SU-DHL-6 (cell line): ENCODE results near the gene MGAT5B.

ENCODE experiments used
- EZH2phosphoT487 ChIP-seq: fragments of 200-600 bp; sonication (generic), shearing (Covaris generic); conservative IDR thresholded peaks from 2 replicates; pipeline ENCODE4 v1.6.1; 2018; ENCODE audit warnings: mild to moderate bottlenecking, antibody characterized with exemption, low read length, moderate library complexity, mixed read lengths
- TF ChIP-seq, protein P1 (sequence below): fragments of 200-600 bp; sonication (generic); IDR thresholded peaks from one replicate; pipeline ENCODE4 v1.5.1; 2017; ENCODE audit warnings: antibody characterized with exemption, mild to moderate bottlenecking, low read length, moderate library complexity; ENCODE audit not compliant: insufficient read depth, poor library complexity, severe bottlenecking

DNA sequence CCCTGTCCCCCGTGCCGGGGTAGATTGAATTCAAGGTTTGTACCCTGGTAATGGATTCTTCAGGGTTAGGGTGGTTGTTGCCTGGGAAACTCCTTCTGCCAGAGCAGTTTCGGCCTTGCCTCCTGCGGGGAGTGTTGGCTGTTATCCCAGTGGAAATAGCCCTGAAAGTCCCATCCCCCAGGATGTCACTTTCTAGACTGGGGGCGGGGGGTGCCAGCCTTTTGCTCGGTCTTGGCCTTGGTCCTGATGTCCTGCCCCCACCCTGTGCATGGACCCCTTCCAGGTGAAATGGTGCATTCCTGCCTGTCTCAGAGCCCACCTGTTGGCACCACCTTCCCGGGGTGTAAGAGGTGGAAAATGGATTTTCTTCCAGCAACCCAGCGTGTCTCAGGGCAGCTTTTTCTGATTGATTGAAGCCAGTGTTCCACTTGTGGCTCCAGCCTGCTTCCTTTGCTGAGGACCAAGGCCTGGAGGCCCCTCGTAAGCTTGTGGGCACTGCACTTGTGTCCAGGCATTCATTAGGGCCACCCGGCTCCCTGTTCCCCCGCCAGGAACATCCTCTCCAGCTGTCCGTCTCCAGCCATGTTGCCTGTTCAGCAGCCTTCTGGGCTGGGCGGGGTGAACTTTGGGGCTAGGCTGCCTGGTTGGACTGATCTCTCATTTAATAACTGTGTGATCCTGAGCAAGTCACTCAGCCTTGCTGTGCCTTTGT is 25.6 kb downstream of the MGAT5B start:
- TF ChIP-seq, protein P1, sequence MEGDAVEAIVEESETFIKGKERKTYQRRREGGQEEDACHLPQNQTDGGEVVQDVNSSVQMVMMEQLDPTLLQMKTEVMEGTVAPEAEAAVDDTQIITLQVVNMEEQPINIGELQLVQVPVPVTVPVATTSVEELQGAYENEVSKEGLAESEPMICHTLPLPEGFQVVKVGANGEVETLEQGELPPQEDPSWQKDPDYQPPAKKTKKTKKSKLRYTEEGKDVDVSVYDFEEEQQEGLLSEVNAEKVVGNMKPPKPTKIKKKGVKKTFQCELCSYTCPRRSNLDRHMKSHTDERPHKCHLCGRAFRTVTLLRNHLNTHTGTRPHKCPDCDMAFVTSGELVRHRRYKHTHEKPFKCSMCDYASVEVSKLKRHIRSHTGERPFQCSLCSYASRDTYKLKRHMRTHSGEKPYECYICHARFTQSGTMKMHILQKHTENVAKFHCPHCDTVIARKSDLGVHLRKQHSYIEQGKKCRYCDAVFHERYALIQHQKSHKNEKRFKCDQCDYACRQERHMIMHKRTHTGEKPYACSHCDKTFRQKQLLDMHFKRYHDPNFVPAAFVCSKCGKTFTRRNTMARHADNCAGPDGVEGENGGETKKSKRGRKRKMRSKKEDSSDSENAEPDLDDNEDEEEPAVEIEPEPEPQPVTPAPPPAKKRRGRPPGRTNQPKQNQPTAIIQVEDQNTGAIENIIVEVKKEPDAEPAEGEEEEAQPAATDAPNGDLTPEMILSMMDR = no peak
- TF ChIP-seq EZH2phosphoT487 = no peak
